Measurements from ENCODE around the gene TRMT1L. TPM values are rescaled to one million over a fixed set of nuclear protein-coding genes. Genes with fewer than 3 reads are reported as not detected.

Gene TRMT1L
- total RNA-seq, 6 donors from 2014 or later = 7.3 to 42.2 (median 13.6) TPM

DNA sequence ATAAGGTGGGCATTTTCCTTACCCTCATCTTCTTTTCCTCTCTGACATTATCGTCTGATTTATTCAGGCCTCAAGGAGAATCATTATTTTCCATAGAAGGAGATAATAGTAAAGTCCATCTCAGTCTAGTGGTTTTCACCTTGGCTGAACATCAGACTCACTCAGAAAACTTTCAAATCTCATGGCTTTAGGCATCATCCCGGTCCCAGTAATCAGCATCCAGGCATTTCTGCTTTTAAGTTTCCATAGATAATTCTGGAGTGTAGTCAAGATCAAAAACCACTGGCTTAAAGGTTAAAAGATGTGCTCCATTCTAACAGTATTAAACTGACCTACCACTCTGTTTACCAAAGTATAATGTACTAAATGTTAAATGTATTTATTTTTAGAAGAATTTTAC is 62.0 kb downstream of the TRMT1L start:
- Histone ChIP-seq H3K27me3 (no peaks in the 10 kb centered on the region), H3K36me3 (peaks cover 0 to 57% (median 4%) of the 10 kb centered on the region in 4 donors), H3K27ac (no peak overlapping the region), H3K4me3 (no peak overlapping the region), H3K4me1 (no peaks in the 10 kb centered on the region), H3K9me3 (no peaks in the 10 kb centered on the region)
- no peak for DNase-seq
- no peak for TF ChIP-seq POLR2A (IDR thresholded peaks at IDR 0.05)
- TF ChIP-seq POLR2AphosphoS5 (IDR thresholded peaks at IDR 0.05) = no peak
- TF ChIP-seq, protein P1, sequence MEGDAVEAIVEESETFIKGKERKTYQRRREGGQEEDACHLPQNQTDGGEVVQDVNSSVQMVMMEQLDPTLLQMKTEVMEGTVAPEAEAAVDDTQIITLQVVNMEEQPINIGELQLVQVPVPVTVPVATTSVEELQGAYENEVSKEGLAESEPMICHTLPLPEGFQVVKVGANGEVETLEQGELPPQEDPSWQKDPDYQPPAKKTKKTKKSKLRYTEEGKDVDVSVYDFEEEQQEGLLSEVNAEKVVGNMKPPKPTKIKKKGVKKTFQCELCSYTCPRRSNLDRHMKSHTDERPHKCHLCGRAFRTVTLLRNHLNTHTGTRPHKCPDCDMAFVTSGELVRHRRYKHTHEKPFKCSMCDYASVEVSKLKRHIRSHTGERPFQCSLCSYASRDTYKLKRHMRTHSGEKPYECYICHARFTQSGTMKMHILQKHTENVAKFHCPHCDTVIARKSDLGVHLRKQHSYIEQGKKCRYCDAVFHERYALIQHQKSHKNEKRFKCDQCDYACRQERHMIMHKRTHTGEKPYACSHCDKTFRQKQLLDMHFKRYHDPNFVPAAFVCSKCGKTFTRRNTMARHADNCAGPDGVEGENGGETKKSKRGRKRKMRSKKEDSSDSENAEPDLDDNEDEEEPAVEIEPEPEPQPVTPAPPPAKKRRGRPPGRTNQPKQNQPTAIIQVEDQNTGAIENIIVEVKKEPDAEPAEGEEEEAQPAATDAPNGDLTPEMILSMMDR (IDR thresholded peaks at IDR 0.05) = no peak
- TF ChIP-seq EP300 (IDR thresholded peaks at IDR 0.05) = no peak
- WGBS, 2 donors = 97 to 100% methylated on average over 2 of the region's 2 CpGs
- no peak for ATAC-seq (ENCODE audit: low FRiP score in 2 of 2)

DNA sequence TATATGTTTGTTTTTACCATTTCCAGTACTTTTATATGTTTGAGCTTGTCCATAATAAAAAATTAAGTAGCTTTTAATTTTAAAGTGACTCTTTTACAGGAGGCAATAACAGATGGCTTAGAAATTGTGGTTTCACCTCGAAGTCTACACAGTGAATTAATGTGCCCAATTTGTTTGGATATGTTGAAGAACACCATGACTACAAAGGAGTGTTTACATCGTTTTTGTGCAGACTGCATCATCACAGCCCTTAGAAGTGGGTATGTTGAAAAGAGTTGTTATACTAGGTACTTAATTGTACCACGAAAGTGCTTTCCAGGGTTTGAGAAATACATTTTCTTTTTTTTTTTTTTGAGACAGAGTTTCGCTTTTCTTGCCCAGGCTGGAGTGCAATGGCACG is 65.3 kb downstream of the TRMT1L start:
- 83 to 89% methylated on average over 5 of the region's 5 CpGs for WGBS, 2 donors
- DNase-seq = no peak
- no peaks in the 10 kb centered on the region for H3K4me1 ChIP-seq
- no peak overlapping the region for H3K4me3 ChIP-seq
- H3K9me3 ChIP-seq = no peaks in the 10 kb centered on the region
- no peak for ATAC-seq (ENCODE audit: low FRiP score in 2 of 2)
- H3K27me3 ChIP-seq = no peaks in the 10 kb centered on the region
- TF ChIP-seq, protein P1 (IDR thresholded peaks at IDR 0.05) = no peak
- no peak for TF ChIP-seq POLR2A (IDR thresholded peaks at IDR 0.05)
- no peak for TF ChIP-seq POLR2AphosphoS5 (IDR thresholded peaks at IDR 0.05)
- no peak for TF ChIP-seq EP300 (IDR thresholded peaks at IDR 0.05)
- no peak overlapping the region for H3K27ac ChIP-seq
- peaks cover 0 to 59% (median 11%) of the 10 kb centered on the region in 4 donors for H3K36me3 ChIP-seq

DNA sequence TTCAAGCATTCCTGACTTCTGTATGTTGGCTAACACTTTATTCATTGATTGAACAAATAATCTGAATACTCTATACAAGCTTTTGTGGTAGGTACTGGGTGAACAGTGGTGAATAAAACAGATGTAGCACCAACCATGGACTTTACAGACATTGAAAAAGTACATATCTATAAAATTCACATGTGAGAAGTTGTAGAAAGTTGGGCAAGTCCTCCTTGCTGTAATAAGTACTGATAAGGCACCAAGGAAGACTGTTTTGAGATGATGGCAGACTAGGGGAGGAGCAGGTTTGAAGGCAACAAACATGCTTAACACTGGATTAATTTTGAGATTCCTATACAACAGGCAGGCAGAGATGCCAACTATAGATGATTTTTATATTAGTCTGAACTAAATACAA is 69.0 kb downstream of the TRMT1L start:
- TF ChIP-seq EP300 (IDR thresholded peaks at IDR 0.05) (no peak), POLR2A (IDR thresholded peaks at IDR 0.05) (no peak), POLR2AphosphoS5 (IDR thresholded peaks at IDR 0.05) (no peak)
- TF ChIP-seq, protein P1 (IDR thresholded peaks at IDR 0.05) = no peak
- DNase-seq (no peak), ATAC-seq (ENCODE audit: low FRiP score in 2 of 2) (no peak)
- Histone ChIP-seq H3K36me3 (peaks cover 0 to 41% (median 11%) of the 10 kb centered on the region in 4 donors), H3K4me3 (no peak overlapping the region), H3K27ac (no peak overlapping the region), H3K9me3 (no peaks in the 10 kb centered on the region), H3K4me1 (no peaks in the 10 kb centered on the region), H3K27me3 (no peaks in the 10 kb centered on the region)

DNA sequence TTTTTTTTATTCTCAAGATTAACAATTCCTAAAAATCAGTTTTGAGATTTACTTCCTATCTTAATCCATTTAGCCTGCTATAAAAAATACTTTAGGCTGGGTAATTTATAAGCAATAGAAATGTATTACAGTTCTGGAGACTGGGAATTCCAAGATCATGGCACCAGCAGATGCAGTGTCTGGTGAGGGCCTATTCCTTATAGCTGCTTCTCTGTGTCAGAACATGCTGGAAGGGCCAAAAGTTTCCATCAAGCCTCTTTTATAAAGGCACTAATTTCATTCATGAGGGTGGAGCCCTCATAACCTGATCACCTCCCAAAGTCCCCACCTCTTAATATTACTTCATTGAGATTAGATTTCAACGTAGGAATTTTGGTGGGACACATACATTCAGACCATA is 69.7 kb downstream of the TRMT1L start:
- DNase-seq (no peak), ATAC-seq (ENCODE audit: low FRiP score in 2 of 2) (no peak)
- TF ChIP-seq, protein P1 (IDR thresholded peaks at IDR 0.05) = no peak
- TF ChIP-seq POLR2A (IDR thresholded peaks at IDR 0.05) = no peak
- Histone ChIP-seq H3K36me3 (peaks cover 0 to 37% (median 11%) of the 10 kb centered on the region in 4 donors), H3K4me3 (no peak overlapping the region), H3K27me3 (no peaks in the 10 kb centered on the region), H3K27ac (no peak overlapping the region), H3K4me1 (no peaks in the 10 kb centered on the region), H3K9me3 (no peaks in the 10 kb centered on the region)
- 97 to 100% methylated on average over 1 of the region's 1 CpG for WGBS, 2 donors

DNA sequence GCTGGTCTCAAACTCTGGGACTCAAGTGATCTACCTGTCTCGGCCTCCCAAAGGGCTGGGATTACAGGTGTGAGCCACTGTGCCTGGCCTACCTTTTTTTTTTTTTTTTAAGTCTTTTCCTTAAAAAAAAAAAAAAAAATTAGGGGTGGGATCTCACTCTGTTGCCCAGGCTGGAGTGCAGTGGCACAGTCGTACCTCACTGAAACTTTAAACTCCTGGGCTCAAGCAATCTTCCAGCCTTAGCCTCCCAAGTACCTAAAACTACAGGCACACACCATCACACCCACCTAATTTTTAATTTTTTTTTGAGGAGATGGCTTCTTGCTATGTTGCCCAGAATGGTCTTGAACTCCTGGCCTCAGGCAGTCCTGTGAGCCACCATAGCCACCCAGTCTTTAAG is 72.9 kb downstream of the TRMT1L start:
- Histone ChIP-seq H3K27ac (no peak overlapping the region), H3K9me3 (no peaks in the 10 kb centered on the region), H3K4me3 (no peak overlapping the region), H3K27me3 (no peaks in the 10 kb centered on the region), H3K36me3 (peaks cover 0 to 12% (median 5%) of the 10 kb centered on the region in 4 donors), H3K4me1 (no peaks in the 10 kb centered on the region)
- TF ChIP-seq EP300 (IDR thresholded peaks at IDR 0.05) = no peak
- TF ChIP-seq POLR2AphosphoS5 (IDR thresholded peaks at IDR 0.05) = no peak
- TF ChIP-seq, protein P1 (IDR thresholded peaks at IDR 0.05) = no peak
- TF ChIP-seq POLR2A (IDR thresholded peaks at IDR 0.05) = no peak
- no peak for DNase-seq
- 90 to 95% methylated on average over 2 of the region's 2 CpGs for WGBS, 2 donors
- no peak for ATAC-seq (ENCODE audit: low FRiP score in 2 of 2)
